Epithelial cell of esophagus (primary cell): Measurements from ENCODE around the gene PCBP4.

Experiments
- DNase-seq: peaks from one replicate; pipeline ENCODE4 v3.0.0; 2010; ENCODE audit warnings: low read depth
- H3K4me3 ChIP-seq: 2 replicates; pipeline ENCODE4 v1.5.1; 2011; ENCODE audit warnings: mild to moderate bottlenecking, low read length, control low read depth
- TF ChIP-seq, protein P1 (sequence below): IDR thresholded peaks from 2 replicates; pipeline ENCODE4 v1.5.1; 2011; ENCODE audit warnings: low read depth, mild to moderate bottlenecking, low read length, control low read depth, inconsistent platforms; ENCODE audit not compliant: insufficient read depth; ENCODE audit errors: missing control alignments

Gene PCBP4

GRCh38 chr3:51985063-51985462 lies 17.8 kb upstream of the PCBP4 start:
- TF ChIP-seq, protein P1, sequence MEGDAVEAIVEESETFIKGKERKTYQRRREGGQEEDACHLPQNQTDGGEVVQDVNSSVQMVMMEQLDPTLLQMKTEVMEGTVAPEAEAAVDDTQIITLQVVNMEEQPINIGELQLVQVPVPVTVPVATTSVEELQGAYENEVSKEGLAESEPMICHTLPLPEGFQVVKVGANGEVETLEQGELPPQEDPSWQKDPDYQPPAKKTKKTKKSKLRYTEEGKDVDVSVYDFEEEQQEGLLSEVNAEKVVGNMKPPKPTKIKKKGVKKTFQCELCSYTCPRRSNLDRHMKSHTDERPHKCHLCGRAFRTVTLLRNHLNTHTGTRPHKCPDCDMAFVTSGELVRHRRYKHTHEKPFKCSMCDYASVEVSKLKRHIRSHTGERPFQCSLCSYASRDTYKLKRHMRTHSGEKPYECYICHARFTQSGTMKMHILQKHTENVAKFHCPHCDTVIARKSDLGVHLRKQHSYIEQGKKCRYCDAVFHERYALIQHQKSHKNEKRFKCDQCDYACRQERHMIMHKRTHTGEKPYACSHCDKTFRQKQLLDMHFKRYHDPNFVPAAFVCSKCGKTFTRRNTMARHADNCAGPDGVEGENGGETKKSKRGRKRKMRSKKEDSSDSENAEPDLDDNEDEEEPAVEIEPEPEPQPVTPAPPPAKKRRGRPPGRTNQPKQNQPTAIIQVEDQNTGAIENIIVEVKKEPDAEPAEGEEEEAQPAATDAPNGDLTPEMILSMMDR, result no peak
- H3K4me3 ChIP-seq, result no peak overlapping the region
- DNase-seq, result no peak

- H3K4me3 ChIP-seq, result peak overlapping the region; percentile 65
- no peak for DNase-seq
- TF ChIP-seq, protein P1, result no peak
Measured at GRCh38 chr3:51984269-51984647, 17.0 kb upstream of the PCBP4 start.

DNA sequence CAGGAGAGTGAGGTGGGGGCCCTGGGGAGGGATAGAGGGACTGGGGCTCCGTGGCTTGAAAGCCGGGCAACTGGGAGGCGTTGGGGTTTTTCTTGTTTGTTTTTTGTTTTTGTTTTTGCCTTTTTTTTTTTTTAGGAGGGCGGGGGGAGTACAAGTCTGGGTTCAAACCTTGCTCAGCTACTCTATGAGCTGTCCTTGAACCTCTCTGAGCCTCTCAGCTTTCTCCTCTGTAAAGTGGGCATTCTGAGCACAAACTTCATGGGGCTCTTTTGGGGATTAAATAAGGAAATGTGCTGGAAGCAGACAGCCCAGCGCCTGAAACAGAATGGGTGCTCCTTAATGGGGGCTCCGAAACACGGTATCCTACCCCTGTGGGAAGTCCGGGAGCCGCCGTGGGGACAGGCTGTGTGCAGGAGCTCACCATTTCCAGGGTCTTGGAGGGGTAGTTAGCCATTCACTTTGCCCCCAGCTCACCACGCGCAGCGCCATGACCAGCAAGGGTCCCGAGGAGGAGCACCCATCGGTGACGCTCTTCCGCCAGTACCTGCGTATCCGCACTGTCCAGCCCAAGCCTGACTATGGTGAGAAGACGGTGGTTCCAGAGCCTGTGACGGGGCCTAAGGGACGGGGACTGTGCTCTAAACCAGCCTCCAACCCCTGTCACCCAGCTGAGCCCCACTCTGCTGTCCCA lies 16.5 kb upstream of the PCBP4 start:
- TF ChIP-seq, protein P1, result no peak
- peak overlapping the region; percentile 65 for H3K4me3 ChIP-seq
- no peak for DNase-seq

GRCh38 chr3:51982838-51983577 lies 15.8 kb upstream of the PCBP4 start, which contains the start of gene ACY1:
Gene ACY1 (plus strand): TSS chr3:51983535. CDS start chr3:51984065, 530 bp downstream.
- peak within 1 kb of the TSS; percentile 65 for H3K4me3 ChIP-seq
- peak; percentile 91 for DNase-seq
- TF ChIP-seq, protein P1, result no peak

GRCh38 chr3:51982352-51982837 lies 15.1 kb upstream of the PCBP4 start:
- H3K4me3 ChIP-seq, result peak overlapping the region; percentile 65
- TF ChIP-seq, protein P1, result peak; percentile 59
- peak; percentile 36 for DNase-seq

DNA sequence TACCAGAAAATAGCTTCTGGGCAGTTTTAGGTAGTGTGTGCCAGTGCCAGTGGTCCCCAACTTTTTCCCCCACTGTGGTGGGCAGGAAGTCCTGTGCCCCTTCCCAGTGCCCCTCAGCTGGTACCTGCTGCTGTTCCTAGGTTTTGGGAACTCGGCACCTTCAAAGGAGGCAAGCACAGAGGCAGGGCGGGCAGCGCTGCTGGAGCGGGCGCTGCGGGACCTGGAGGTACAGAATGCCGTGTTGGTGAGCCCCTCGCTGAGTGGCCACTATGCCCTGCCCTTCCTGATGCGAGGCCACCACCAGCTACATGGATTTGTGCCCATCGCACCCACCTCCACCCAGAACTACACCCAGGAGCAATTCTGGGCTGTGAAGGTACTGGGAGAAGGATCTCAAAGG lies 13.0 kb upstream of the PCBP4 start:
- DNase-seq, result no peak
- H3K4me3 ChIP-seq, result no peak overlapping the region
- TF ChIP-seq, protein P1, result no peak

DNA sequence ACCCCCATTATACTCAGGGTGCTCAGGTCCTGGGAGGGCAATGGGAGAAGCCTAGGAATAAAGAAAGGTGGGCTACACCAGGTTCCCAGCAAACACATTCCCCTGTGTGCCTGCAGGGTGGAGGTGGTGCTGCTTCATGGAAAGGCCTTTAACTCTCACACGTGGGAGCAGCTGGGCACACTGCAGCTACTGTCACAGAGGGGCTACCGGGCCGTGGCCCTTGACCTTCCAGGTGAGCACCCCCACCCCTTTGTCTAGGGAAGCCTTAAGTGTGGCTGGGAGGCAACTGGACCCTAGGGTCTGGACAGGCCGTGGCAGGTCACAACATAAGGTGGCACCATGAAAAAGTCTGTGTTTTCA lies 10.9 kb upstream of the PCBP4 start:
- DNase-seq, result no peak

More for the DNA sequence above, 10.9 kb upstream of the PCBP4 start:
- no peak overlapping the region for H3K4me3 ChIP-seq
- TF ChIP-seq, protein P1, result no peak
